Thyroid gland (tissue), 4 donors: ENCODE data around the gene COG5. TPM values are rescaled to one million over a fixed set of nuclear protein-coding genes. Genes with fewer than 3 reads are reported as not detected.

Experiments used
- DNase-seq, 2 donors: peaks; one replicate each; pipeline ENCODE4 v3.0.0-alpha.2; 2019
- H3K27ac ChIP-seq, 3 donors: fragments of 200-600 bp; sonication (generic); 1 replicate in 2 of 3; 2 replicates in 1 of 3; pipeline ENCODE4 v1.5.1; 2016 to 2019; ENCODE audit warnings: mild to moderate bottlenecking in 1 of 3, moderate library complexity in 1 of 3
- H3K27me3 ChIP-seq: fragments of 200-600 bp; sonication (generic); one replicate; pipeline ENCODE4 v1.5.1; 2019
- H3K36me3 ChIP-seq, 2 donors: fragments of 200-600 bp; sonication (generic); one replicate each; pipeline ENCODE4 v1.5.1; 2016 to 2019
- H3K4me1 ChIP-seq, 2 donors: fragments of 200-600 bp; sonication (generic); one replicate each; pipeline ENCODE4 v1.5.1; 2017 to 2019
- H3K4me3 ChIP-seq, 3 donors: fragments of 200-600 bp; sonication (generic); replicated peaks in 1 of 3; 1 replicate in 2 of 3; 2 replicates in 1 of 3; pipeline ENCODE4 v1.5.1; 2016; ENCODE audit warnings: mild to moderate bottlenecking in 1 of 3
- H3K9me3 ChIP-seq: fragments of 200-600 bp; sonication (generic); one replicate; pipeline ENCODE4 v1.5.1; 2017
- POLR2A ChIP-seq, 2 donors: fragments of 450-650 bp; IDR thresholded peaks; one replicate each; pipeline ENCODE4 v1.6.1; 2017; ENCODE audit warnings: antibody characterized with exemption in 2 of 2, mild to moderate bottlenecking in 2 of 2, moderate library complexity in 1 of 2
- WGBS, 2 donors: methylation state at CpG; one replicate each; pipeline ENCODE4 v1.1.5; 2017; 5-methylcytosine and 5-hydroxymethylcytosine counted together
- intact Hi-C: fragments of 100-400 bp; cut with DNase I; formaldehyde crosslinking; loops from one replicate; pipeline ENCODE4 v1.15.1; 2023
- total RNA-seq, 4 donors: library from RNA; depleted of rRNA; stranded (reverse); fragments of >200 nt; gene quantifications; one replicate each; pipeline ENCODE4 v1.2.3, GENCODE V29; 2016
- TF ChIP-seq, protein P1 (sequence below), 6 experiments: fragments of 200-600 bp in 3 of 6; fragments of 450-650 bp in 3 of 6; sonication (generic) in 3 of 6; IDR thresholded peaks; one replicate each; pipeline ENCODE4 v1.5.1; 2016 to 2019; ENCODE audit warnings: antibody characterized with exemption in 6 of 6, mild to moderate bottlenecking in 2 of 6, inconsistent platforms in 1 of 6, moderate library complexity in 1 of 6

COG5 gene
- total RNA-seq, 4 donors from 2014 or later = 108 to 268 (median 148) TPM

DNA sequence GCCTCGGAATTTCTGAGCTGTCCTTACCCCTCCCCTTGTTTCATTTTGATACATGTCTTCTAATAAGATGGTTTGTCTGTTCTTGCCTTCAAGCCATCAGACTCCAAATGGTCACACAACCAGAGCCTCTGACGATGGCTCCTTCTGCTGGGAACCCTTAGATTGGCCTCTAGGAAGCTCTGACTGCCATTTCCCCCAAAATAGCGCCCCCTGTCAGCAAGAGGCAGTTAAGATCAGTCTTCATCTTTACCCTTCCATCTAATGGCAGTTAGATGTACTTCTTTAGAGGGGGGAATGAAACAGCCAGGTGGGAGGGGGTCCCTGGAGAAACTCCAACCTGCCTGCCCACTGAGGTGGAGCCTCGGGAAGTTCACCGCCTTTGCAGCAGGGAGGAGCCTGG, 179.7 kb downstream of the COG5 start:
- 82 to 96% methylated on average over 5 of the region's 5 CpGs for WGBS, 2 donors
- intact Hi-C loops = no loop called here
- no peak overlapping the region for H3K27ac ChIP-seq

DNA sequence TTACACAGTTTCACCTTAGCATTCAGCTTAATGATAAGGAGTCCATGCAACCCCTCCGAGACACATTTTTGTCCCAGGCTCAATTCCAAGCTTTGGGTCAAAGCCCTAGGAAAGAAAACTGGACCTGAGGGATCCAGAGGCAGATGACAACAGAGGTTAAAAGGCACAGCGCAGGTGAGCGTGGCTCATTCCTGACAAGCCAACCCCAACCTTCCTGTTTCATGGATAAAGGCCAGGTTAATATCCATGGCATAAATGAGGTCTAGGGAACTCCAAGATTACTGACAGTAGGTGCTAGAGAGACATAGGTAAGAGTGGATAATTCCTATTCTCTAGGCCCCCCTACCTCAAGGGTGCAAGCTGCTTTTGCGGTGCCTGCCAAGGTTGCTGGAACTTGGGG, 180.5 kb downstream of the COG5 start:
- Histone ChIP-seq H3K9me3 (no peaks in the 10 kb centered on the region), H3K27me3 (no peaks in the 10 kb centered on the region), H3K4me1 (peaks cover 0 to 8% of the 10 kb centered on the region in 2 donors), H3K27ac (no peak overlapping the region), H3K4me3 (no peak overlapping the region), H3K36me3 (no peaks in the 10 kb centered on the region)
- 95 to 96% methylated on average over 4 of the region's 4 CpGs for WGBS, 2 donors
- DNase-seq = no peak
- TF ChIP-seq POLR2A (IDR thresholded peaks at IDR 0.05) = no peak
- TF ChIP-seq, protein P1, sequence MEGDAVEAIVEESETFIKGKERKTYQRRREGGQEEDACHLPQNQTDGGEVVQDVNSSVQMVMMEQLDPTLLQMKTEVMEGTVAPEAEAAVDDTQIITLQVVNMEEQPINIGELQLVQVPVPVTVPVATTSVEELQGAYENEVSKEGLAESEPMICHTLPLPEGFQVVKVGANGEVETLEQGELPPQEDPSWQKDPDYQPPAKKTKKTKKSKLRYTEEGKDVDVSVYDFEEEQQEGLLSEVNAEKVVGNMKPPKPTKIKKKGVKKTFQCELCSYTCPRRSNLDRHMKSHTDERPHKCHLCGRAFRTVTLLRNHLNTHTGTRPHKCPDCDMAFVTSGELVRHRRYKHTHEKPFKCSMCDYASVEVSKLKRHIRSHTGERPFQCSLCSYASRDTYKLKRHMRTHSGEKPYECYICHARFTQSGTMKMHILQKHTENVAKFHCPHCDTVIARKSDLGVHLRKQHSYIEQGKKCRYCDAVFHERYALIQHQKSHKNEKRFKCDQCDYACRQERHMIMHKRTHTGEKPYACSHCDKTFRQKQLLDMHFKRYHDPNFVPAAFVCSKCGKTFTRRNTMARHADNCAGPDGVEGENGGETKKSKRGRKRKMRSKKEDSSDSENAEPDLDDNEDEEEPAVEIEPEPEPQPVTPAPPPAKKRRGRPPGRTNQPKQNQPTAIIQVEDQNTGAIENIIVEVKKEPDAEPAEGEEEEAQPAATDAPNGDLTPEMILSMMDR (IDR thresholded peaks at IDR 0.05) = no peak
- intact Hi-C loops = no loop called here

More for the DNA sequence above, 179.7 kb downstream of the COG5 start:
- Histone ChIP-seq H3K4me3 (no peak overlapping the region), H3K9me3 (no peaks in the 10 kb centered on the region), H3K27me3 (no peaks in the 10 kb centered on the region), H3K4me1 (peaks cover 0 to 8% of the 10 kb centered on the region in 2 donors), H3K36me3 (no peaks in the 10 kb centered on the region)
- TF ChIP-seq, protein P1 (IDR thresholded peaks at IDR 0.05) = no peak
- no peak for TF ChIP-seq POLR2A (IDR thresholded peaks at IDR 0.05)
- DNase-seq = no peak

GRCh38 chr7:107381453-107381852, 182.3 kb downstream of the COG5 start:
- no peaks in the 10 kb centered on the region for H3K9me3 ChIP-seq
- no peaks in the 10 kb centered on the region for H3K36me3 ChIP-seq
- no peaks in the 10 kb centered on the region for H3K27me3 ChIP-seq
- H3K4me1 ChIP-seq = no peaks in the 10 kb centered on the region
- WGBS, 2 donors = 89 to 90% methylated on average over 4 of the region's 4 CpGs
- DNase-seq = no peak
- intact Hi-C loops = no loop called here
- TF ChIP-seq, protein P1 (IDR thresholded peaks at IDR 0.05) = no peak
- TF ChIP-seq POLR2A (IDR thresholded peaks at IDR 0.05) = no peak
- no peak overlapping the region for H3K27ac ChIP-seq
- H3K4me3 ChIP-seq = no peak overlapping the region

DNA sequence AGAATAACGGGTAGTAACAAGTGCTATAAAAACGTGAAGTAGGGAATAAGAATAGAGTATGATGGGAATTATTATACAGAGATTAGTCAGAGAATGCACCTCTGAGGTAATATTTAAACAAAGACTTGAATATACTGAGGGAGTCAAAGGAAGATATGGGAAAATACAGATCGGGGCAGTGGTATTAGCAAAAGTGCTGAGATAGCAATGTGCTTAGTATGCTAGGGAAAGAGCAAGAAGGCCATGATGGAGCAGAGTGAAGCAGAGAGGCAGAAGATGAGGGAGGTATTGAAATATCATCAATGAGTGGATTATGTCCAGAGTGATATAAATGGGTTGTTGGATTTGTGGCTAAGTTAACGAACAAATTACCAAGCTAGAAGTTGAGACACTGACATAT, 190.4 kb downstream of the COG5 start:
- H3K4me1 ChIP-seq = no peaks in the 10 kb centered on the region
- H3K27me3 ChIP-seq = no peaks in the 10 kb centered on the region
- H3K9me3 ChIP-seq = no peaks in the 10 kb centered on the region
- intact Hi-C loops = no loop called here
- no peaks in the 10 kb centered on the region for H3K36me3 ChIP-seq
- DNase-seq = no peak
- whole genome bisulfite sequencing, 2 donors = 92 to 95% methylated on average over 4 of the region's 4 CpGs
- H3K4me3 ChIP-seq = no peak overlapping the region
- H3K27ac ChIP-seq = no peak overlapping the region
- TF ChIP-seq, protein P1 (IDR thresholded peaks at IDR 0.05) = no peak
- TF ChIP-seq POLR2A (IDR thresholded peaks at IDR 0.05) = no peak

DNA sequence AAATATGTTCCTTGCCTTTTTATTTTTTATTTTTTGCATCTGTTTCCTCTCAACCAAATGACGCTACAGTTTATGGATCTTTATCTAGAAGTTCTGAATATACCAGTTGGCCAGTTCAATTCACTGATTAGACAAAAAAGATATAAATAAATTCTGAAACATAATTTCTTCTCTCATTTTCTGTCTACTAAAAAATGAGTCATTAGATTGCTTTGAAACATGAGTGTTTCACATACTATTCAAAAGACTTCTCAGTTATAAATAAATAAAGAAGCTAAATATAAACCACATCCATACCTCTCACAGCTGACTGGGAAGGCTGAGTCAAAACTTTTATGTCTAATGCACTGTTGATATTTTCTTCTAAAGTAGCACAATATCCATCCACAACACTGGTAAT, 191.4 kb downstream of the COG5 start:
- no peak for TF ChIP-seq POLR2A (IDR thresholded peaks at IDR 0.05)
- TF ChIP-seq, protein P1 (IDR thresholded peaks at IDR 0.05) = no peak
- Histone ChIP-seq H3K9me3 (no peaks in the 10 kb centered on the region), H3K27ac (no peak overlapping the region), H3K4me3 (no peak overlapping the region), H3K36me3 (no peaks in the 10 kb centered on the region), H3K27me3 (no peaks in the 10 kb centered on the region), H3K4me1 (no peaks in the 10 kb centered on the region)
- 89 to 92% methylated on average over 1 of the region's 1 CpG for WGBS, 2 donors
- DNase-seq = no peak
- intact Hi-C loops = no loop called here
